Gastrocnemius medialis (tissue), 4 donors: ENCODE measurements around the gene HDHD5.

Experiments used
- CTCF ChIP-seq, 5 experiments: fragments of 450-650 bp in 3 of 5; fragments of 200-600 bp in 2 of 5; sonication (generic) in 2 of 5; IDR thresholded peaks in 4 of 5; conservative IDR thresholded peaks in 1 of 5; 1 replicate in 4 of 5; 2 replicates in 1 of 5; pipeline ENCODE4 v1.5.1; 2016 to 2019; ENCODE audit warnings: antibody characterized with exemption in 5 of 5, mild to moderate bottlenecking in 3 of 5, moderate library complexity in 3 of 5
- POLR2A ChIP-seq, 2 donors: fragments of 450-650 bp; IDR thresholded peaks; one replicate each; pipeline ENCODE4 v1.6.1; 2017; ENCODE audit warnings: antibody characterized with exemption in 2 of 2, mild to moderate bottlenecking in 2 of 2, moderate library complexity in 2 of 2

GRCh38 chr22:17112491-17113042, 46.5 kb downstream of the HDHD5 start:
- TF ChIP-seq CTCF (IDR thresholded peaks at IDR 0.05 in 4 of 5, conservative IDR thresholded peaks at IDR 0.05 in 1 of 5) = no peak
- TF ChIP-seq POLR2A (IDR thresholded peaks at IDR 0.05) = no peak
